H9 (cell line): ENCODE data around the gene DNAJB11. TPM values are rescaled to one million over a fixed set of nuclear protein-coding genes. Genes with fewer than 3 reads are reported as not detected.

Source experiments
- DNase-seq: peaks from one replicate; pipeline ENCODE4 v3.0.0-alpha.2; 2017
- H2AFZ ChIP-seq: one replicate; pipeline ENCODE4 v1.6.1; 2013; ENCODE audit warnings: mild to moderate bottlenecking, low read length, control low read depth, moderate library complexity
- H2AK5ac ChIP-seq: 2 replicates; pipeline ENCODE4 v1.6.1; 2013; ENCODE audit warnings: low read length, control low read depth, mixed read lengths; ENCODE audit not compliant: insufficient read length
- H2BK120ac ChIP-seq: one replicate; pipeline ENCODE4 v1.6.1; 2013; ENCODE audit warnings: low read depth, mild to moderate bottlenecking, low read length, control low read depth, inconsistent platforms; ENCODE audit not compliant: poor library complexity, severe bottlenecking
- H2BK12ac ChIP-seq: 2 replicates; pipeline ENCODE4 v1.6.1; 2013; ENCODE audit warnings: low read length, control low read depth, mixed read lengths, low read depth; ENCODE audit not compliant: insufficient read length
- H2BK15ac ChIP-seq: 2 replicates; pipeline ENCODE4 v1.6.1; 2013; ENCODE audit warnings: low read depth, low read length, control low read depth
- H2BK20ac ChIP-seq: one replicate; pipeline ENCODE4 v1.6.1; 2013; ENCODE audit warnings: low read depth, mild to moderate bottlenecking, low read length, control low read depth, inconsistent platforms; ENCODE audit not compliant: poor library complexity, severe bottlenecking
- H2BK5ac ChIP-seq: 2 replicates; pipeline ENCODE4 v1.6.1; 2013; ENCODE audit warnings: low read length, control low read depth, mixed read lengths; ENCODE audit not compliant: insufficient read length
- H3K14ac ChIP-seq: 2 replicates; pipeline ENCODE4 v1.6.1; 2013; ENCODE audit warnings: low read length, control low read depth; ENCODE audit not compliant: insufficient read depth
- H3K18ac ChIP-seq: 2 replicates; pipeline ENCODE4 v1.6.1; 2013; ENCODE audit warnings: low read depth, mild to moderate bottlenecking, mixed read lengths, low read length, control low read depth; ENCODE audit not compliant: insufficient read length
- H3K23ac ChIP-seq: 2 replicates; pipeline ENCODE4 v1.6.1; 2013; ENCODE audit warnings: low read length, control low read depth, mixed read lengths, low read depth; ENCODE audit not compliant: insufficient read length
- H3K23me2 ChIP-seq: 2 replicates; pipeline ENCODE4 v1.6.1; 2013; ENCODE audit warnings: low read depth, mild to moderate bottlenecking, mixed read lengths, low read length, control low read depth; ENCODE audit not compliant: insufficient read length, poor library complexity, severe bottlenecking
- H3K27ac ChIP-seq: 2 replicates; pipeline ENCODE4 v1.5.1; 2013; ENCODE audit warnings: low read length, control low read depth, mixed read lengths, low read depth; ENCODE audit not compliant: insufficient read length
- H3K27me3 ChIP-seq: 2 replicates; pipeline ENCODE4 v1.6.1; 2013; ENCODE audit warnings: low read length, control low read depth, inconsistent platforms; ENCODE audit not compliant: insufficient read depth
- H3K4ac ChIP-seq: 2 replicates; pipeline ENCODE4 v1.6.1; 2013; ENCODE audit warnings: low read depth, mild to moderate bottlenecking, control low read depth, inconsistent platforms, low read length, moderate library complexity
- H3K4me1 ChIP-seq: 2 replicates; pipeline ENCODE4 v1.6.1; 2013; ENCODE audit warnings: low read length, control low read depth, inconsistent platforms; ENCODE audit not compliant: insufficient read depth
- H3K4me2 ChIP-seq: 2 replicates; pipeline ENCODE4 v1.6.1; 2013; ENCODE audit warnings: low read length, control low read depth, mixed read lengths; ENCODE audit not compliant: insufficient read length, insufficient read depth
- H3K56ac ChIP-seq: 2 replicates; pipeline ENCODE4 v1.6.1; 2013; ENCODE audit warnings: low read depth, mild to moderate bottlenecking, mixed read lengths, low read length, control low read depth; ENCODE audit not compliant: insufficient read length
- H3K79me1 ChIP-seq: 2 replicates; pipeline ENCODE4 v1.6.1; 2013; ENCODE audit warnings: low read depth, mild to moderate bottlenecking, moderate library complexity, low read length, control low read depth, inconsistent platforms; ENCODE audit not compliant: insufficient read depth, poor library complexity, severe bottlenecking
- H3K79me2 ChIP-seq: 2 replicates; pipeline ENCODE4 v1.6.1; 2013; ENCODE audit warnings: low read length, control low read depth, inconsistent platforms; ENCODE audit not compliant: insufficient read depth
- H3K9ac ChIP-seq: 2 replicates; pipeline ENCODE4 v1.6.1; 2013; ENCODE audit warnings: low read length, control low read depth, mixed read lengths; ENCODE audit not compliant: insufficient read length; ENCODE audit errors: extremely low read depth
- H3K9me3 ChIP-seq: one replicate; pipeline ENCODE4 v1.6.1; 2013; ENCODE audit warnings: low read depth, low read length, inconsistent platforms; ENCODE audit not compliant: control insufficient read depth
- H3T11ph ChIP-seq: one replicate; pipeline ENCODE4 v1.6.1; 2013; ENCODE audit warnings: mild to moderate bottlenecking, low read length, control low read depth, inconsistent platforms
- H4K20me1 ChIP-seq: one replicate; pipeline ENCODE4 v1.6.1; 2013; ENCODE audit not compliant: control insufficient read depth, insufficient read length, insufficient read depth
- H4K5ac ChIP-seq: 2 replicates; pipeline ENCODE4 v1.6.1; 2013; ENCODE audit warnings: low read depth, mild to moderate bottlenecking, mixed read lengths, low read length, control low read depth; ENCODE audit not compliant: insufficient read length
- H4K8ac ChIP-seq: replicated peaks from 2 replicates; pipeline ENCODE4 v1.6.1; 2013; ENCODE audit warnings: low read length, control low read depth, mixed read lengths, low read depth; ENCODE audit not compliant: insufficient read length
- H4K91ac ChIP-seq: 2 replicates; pipeline ENCODE4 v1.6.1; 2013; ENCODE audit warnings: low read depth, mild to moderate bottlenecking, moderate library complexity, mixed read lengths, low read length, control low read depth; ENCODE audit not compliant: insufficient read length
- H3K27ac Mint-ChIP-seq, 3 experiments: 2 replicates in 2 of 3; 3 replicates in 1 of 3; pipeline ENCODE4 v1.8.0; 2020 to 2021; ENCODE audit warnings: mixed read lengths in 3 of 3, mild to moderate bottlenecking in 1 of 3, moderate library complexity in 1 of 3
- H3K27me3 Mint-ChIP-seq: 2 replicates; pipeline ENCODE4 v1.8.0; 2021; ENCODE audit warnings: low read depth, mild to moderate bottlenecking, moderate library complexity, mixed read lengths
- H3K36me3 Mint-ChIP-seq, 3 experiments: 2 replicates in 2 of 3; 3 replicates in 1 of 3; pipeline ENCODE4 v1.8.0; 2020 to 2021; ENCODE audit warnings: low read depth in 3 of 3, mixed read lengths in 3 of 3; ENCODE audit not compliant: insufficient read depth in 1 of 3
- H3K4me1 Mint-ChIP-seq, 2 experiments: 2 replicates each; pipeline ENCODE4 v1.8.0; 2020; ENCODE audit warnings: mixed read lengths in 2 of 2
- H3K4me3 Mint-ChIP-seq, 2 experiments: 2 replicates in 1 of 2; 3 replicates in 1 of 2; pipeline ENCODE4 v1.8.0; 2020 to 2021; ENCODE audit warnings: mild to moderate bottlenecking in 2 of 2, mixed read lengths in 2 of 2, moderate library complexity in 1 of 2
- H3K9me3 Mint-ChIP-seq, 2 experiments: 2 replicates in 1 of 2; 3 replicates in 1 of 2; pipeline ENCODE4 v1.8.0; 2020; ENCODE audit warnings: mild to moderate bottlenecking in 2 of 2, mixed read lengths in 2 of 2, moderate library complexity in 1 of 2
- WGBS: extraction: QIAGEN DNeasy Blood & Tissue Kit; methylation state at CpG from one replicate; pipeline ENCODE4 v1.1.7; 2013; ENCODE audit warnings: missing lambda C conversion rate, low lambda C conversion rate, mixed read lengths; ENCODE audit not compliant: insufficient read length; ENCODE audit errors: extremely low coverage; 5-methylcytosine and 5-hydroxymethylcytosine counted together
- total RNA-seq: library from RNA; stranded (reverse); gene quantifications from 2 replicates; pipeline ENCODE4 v1.2.1, GENCODE V29; 2021
- TF ChIP-seq, protein P1 (sequence below): fragments of 200-600 bp; sonication (generic); conservative IDR thresholded peaks from 3 replicates; pipeline ENCODE4 v1.8.0; 2021; ENCODE audit warnings: antibody characterized with exemption, mild to moderate bottlenecking

DNAJB11 gene
- total RNA-seq, 1 experiment from 2014 or later = 61.2 TPM

DNA sequence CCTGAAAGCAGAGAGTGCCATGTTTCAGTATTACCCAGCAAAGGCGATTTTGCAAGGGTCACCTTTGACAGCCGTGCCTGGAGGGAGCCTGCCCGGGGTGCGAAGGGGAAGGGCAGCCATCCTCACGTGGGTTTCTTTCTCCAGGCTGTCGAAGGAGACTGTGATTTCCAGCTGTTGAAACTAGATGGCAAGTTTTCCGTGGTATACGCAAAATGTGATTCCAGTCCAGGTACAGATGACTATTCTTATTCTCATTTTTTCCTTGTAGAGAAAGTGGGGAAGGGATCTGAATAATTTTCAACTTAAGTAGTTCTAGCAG, 45.7 kb downstream of the DNAJB11 start:
- Mint-ChIP-seq H3K36me3 (no peaks in the 10 kb centered on the region), H3K4me1 (peaks cover 14% of the 10 kb centered on the region in 2 experiments), H3K27ac (no peak overlapping the region), H3K4me3 (no peak overlapping the region), H3K9me3 (no peaks in the 10 kb centered on the region), H3K27me3 (peaks cover 32% of the 10 kb centered on the region)
- Histone ChIP-seq H3K14ac (no peak overlapping the region), H3K4me1 (no peaks in the 10 kb centered on the region; the same call in 1 of the 2 replicates), H3K79me2 (no peaks in the 10 kb centered on the region), H2BK5ac (no peak overlapping the region), H3K23ac (no peak overlapping the region), H3K27me3 (no peaks in the 10 kb centered on the region), H2BK15ac (no peak overlapping the region), H2BK20ac (no peak overlapping the region), H4K91ac (no peak overlapping the region), H2AK5ac (no peak overlapping the region), H3K56ac (no peak overlapping the region), H3K4me2 (no peak overlapping the region), H3K27ac (no peak overlapping the region), H3K9me3 (no peaks in the 10 kb centered on the region), H3K79me1 (no peaks in the 10 kb centered on the region), H3K4ac (no peak overlapping the region), H2BK120ac (no peak overlapping the region), H4K20me1 (no peaks in the 10 kb centered on the region), H2AFZ (no peak overlapping the region), H2BK12ac (no peak overlapping the region), H3K18ac (no peak overlapping the region), H3K23me2 (no peaks in the 10 kb centered on the region), H4K5ac (no peak overlapping the region), H3T11ph (no peak overlapping the region), H4K8ac (no peak overlapping the region), H3K9ac (no peak overlapping the region)
- no peak for DNase-seq
- no CpG with 5 or more reads among the region's 8 CpGs for WGBS
- TF ChIP-seq, protein P1, sequence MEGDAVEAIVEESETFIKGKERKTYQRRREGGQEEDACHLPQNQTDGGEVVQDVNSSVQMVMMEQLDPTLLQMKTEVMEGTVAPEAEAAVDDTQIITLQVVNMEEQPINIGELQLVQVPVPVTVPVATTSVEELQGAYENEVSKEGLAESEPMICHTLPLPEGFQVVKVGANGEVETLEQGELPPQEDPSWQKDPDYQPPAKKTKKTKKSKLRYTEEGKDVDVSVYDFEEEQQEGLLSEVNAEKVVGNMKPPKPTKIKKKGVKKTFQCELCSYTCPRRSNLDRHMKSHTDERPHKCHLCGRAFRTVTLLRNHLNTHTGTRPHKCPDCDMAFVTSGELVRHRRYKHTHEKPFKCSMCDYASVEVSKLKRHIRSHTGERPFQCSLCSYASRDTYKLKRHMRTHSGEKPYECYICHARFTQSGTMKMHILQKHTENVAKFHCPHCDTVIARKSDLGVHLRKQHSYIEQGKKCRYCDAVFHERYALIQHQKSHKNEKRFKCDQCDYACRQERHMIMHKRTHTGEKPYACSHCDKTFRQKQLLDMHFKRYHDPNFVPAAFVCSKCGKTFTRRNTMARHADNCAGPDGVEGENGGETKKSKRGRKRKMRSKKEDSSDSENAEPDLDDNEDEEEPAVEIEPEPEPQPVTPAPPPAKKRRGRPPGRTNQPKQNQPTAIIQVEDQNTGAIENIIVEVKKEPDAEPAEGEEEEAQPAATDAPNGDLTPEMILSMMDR = no peak
